ENCODE results near the gene R3HDM4.
A peak's percentile ranks its signal among the peaks of the same experiment; 100 is the strongest.

Gene R3HDM4

DNA sequence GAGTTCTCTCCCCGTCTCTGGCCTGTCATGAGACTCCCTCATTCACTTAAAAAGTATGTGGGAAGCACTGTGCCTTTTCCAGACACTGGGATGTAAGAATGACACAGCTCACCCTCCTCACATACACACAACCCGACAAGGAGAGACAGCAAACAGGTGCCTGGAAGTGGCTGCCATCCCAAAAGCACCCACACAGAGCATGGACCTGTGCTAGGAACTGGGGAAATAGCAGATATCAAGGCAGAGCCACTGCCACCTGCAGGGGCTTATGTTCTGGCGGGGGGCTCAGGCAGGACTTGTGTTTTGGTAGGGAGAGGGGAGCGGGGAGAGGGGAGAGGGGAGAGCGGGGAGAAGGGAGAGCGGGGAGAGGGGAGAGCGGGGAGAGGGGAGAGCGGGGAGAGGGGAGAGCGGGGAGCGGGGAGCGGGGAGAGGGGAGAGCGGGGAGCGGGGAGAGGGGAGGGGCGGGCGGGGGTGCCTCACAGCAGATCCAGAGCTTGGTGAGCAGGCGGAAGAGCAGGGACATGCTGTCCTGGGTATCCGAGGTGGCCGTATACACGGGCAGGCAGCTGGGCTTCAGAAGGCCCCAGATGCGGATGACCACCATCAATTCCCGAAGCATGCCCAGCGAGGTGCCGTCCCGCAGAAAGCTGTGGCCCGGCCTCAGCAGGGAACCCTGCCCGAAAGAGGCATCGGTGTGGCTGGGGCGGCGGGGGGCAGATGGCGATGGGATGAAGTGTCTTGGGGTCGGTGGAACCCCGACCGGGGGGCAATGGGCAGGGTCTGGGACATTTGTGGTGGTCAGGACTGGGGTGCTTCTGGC is 41.4 kb downstream of the R3HDM4 start:
- Mint-ChIP-seq H3K4me1 (ENCODE audit: low read depth in 2 of 2) (peaks cover 8 to 14% of the 10 kb centered on the region in 2 donors), H3K4me3 (peak overlapping the region; percentile 67 to 79), H3K9me3 (no peaks in the 10 kb centered on the region), H3K36me3 (ENCODE audit: insufficient read depth) (peaks cover 39% of the 10 kb centered on the region), H3K27me3 (no peaks in the 10 kb centered on the region), H3K27ac (peak overlapping the region; percentile 82 to 89)
- DNase-seq, result no peak
- ATAC-seq (replicated peaks), result no peak

DNA sequence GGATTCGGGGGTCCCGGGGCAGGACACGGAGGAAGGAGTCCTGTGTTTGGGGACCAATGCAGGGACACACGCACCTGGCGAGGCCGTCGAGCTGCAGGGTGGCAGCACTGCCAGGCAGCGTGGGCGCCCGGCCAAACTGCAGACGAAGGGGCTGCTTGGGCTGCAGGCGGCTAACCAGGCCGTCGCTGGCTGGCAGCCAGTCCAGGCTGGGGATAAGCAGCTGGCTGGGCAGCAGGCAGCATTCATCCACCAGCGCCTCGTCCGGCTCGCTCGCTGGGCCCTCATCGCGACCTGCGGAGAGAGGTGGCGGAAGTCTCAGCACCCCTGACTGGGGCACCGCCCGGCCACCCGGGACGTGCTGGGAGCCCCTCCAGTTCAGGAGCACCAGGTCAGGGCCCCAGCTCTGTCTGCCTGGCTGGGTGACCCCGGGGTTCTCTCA is 42.0 kb downstream of the R3HDM4 start:
- DNase-seq (no peak), ATAC-seq (replicated peaks) (no peak)
- Mint-ChIP-seq H3K36me3 (ENCODE audit: insufficient read depth) (peaks cover 39% of the 10 kb centered on the region), H3K27me3 (no peaks in the 10 kb centered on the region), H3K27ac (peak overlapping the region in 1 of 2 donors; percentile 44), H3K4me3 (no peak overlapping the region), H3K4me1 (ENCODE audit: low read depth in 2 of 2) (peaks cover 8 to 14% of the 10 kb centered on the region in 2 donors), H3K9me3 (no peaks in the 10 kb centered on the region)

DNA sequence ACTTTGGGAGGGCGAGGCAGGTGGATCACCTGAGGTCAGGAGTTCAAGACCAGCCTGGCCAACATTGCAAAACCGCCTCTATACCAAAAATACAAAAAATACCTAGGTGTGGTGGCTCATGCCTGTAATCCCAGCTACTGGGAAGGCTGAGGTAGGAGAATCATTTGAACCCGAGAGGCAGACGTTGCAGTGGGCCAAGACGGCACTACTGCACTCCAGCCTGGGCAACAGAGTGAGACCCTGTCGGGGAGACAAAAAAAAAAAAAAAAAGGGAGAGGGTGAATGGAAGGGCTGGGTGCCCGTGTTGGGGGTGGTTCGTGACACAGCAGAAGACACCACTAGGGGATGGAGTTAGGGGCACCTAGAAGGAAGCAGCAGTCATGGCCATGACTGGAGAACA is 42.7 kb downstream of the R3HDM4 start:
- Mint-ChIP-seq H3K4me3 (peak overlapping the region in 1 of 2 donors; percentile 23), H3K4me1 (ENCODE audit: low read depth in 2 of 2) (peaks cover 8 to 14% of the 10 kb centered on the region in 2 donors), H3K36me3 (ENCODE audit: insufficient read depth) (peaks cover 39% of the 10 kb centered on the region), H3K9me3 (no peaks in the 10 kb centered on the region), H3K27ac (peak overlapping the region; percentile 77 to 80), H3K27me3 (no peaks in the 10 kb centered on the region)
- no peak for ATAC-seq (replicated peaks)
- no peak for DNase-seq

DNA sequence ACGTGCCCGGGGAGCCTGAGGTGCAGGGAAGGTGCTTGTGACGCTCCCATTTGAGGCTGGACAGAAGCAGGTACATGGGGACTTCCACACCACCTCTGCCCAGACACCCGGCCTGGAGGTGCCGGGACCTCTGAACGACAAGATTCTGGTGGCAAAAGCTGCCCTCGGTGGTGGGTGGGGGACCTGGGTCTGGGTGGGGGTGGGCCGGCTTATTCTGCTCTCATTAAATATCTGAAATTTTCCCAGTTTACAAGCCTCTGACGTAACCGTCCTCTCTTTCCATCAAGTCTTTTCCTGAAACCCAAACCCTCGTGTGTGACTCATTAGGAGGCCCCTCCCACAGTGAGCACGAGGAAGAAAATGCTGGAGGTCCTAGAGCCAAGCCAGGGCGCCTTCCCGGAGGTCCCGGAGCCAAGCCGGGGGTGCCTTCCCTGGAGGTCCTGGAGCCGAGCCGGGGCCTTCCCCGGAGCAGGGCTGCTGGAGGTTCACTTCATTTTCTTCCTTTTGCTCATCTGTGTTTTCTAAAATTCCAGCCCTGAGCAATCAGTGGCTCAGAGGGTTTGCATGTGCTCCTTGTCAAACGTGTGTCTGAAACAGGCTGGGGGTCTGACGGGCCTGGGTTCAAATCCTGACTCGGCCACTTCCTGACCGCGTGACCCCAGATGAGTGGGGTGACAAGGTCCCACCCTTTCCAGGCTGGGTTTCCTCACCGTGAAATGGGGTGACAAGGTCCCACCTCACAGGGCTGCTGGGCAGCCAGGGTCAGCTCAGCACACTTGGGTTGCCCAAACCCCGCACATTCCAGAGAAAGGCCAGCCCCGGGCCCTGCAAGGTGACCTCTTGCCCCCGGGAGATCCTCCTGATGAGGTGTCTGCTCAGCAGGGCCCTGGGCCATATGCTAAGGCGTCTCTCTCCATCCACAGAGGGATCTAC is 43.5 kb downstream of the R3HDM4 start:
- Mint-ChIP-seq H3K27ac (peak overlapping the region in 1 of 2 donors; percentile 77), H3K36me3 (ENCODE audit: insufficient read depth) (peaks cover 39% of the 10 kb centered on the region)
- no peak for DNase-seq

DNA sequence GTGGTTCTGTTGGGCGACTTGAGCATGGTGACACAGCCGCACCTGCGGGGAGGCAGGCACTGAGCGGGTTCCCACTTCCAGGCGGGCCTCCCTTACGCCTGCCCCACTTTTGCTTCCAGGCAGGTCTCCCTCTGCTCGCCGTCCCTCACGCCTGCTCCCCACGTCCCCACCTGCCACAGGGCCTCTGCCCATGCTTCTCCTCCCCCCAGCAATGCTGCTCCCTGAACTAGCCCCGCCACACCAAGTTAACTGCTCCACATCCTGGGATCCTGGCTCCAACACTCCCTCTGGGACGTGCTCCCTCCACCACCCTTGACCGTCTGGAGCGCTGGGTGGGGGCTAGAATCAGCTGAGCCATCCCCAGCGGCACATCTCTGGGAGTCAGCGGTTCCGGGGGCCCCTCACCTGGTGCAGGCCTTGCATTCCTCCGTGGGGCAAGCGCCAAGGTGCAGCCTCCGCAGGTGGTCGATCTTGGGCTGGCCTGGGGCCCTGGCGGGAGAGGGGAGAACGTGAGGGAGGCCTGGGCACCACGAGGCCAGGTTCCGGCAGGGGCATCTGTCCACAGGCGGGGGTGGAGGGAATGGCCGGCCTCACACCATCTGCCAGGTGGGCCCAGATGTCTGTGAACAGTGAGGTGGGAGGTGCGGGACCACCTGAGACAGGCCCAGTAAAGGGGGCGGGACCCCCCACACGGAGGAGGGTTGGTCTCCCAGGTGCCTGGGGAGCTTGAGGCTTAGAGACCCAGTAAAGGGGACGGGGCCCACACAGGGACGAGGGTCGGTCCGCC is 44.4 kb downstream of the R3HDM4 start:
- no peak overlapping the region for H3K4me3 Mint-ChIP-seq
- H3K36me3 Mint-ChIP-seq (ENCODE audit: insufficient read depth), result peaks cover 35% of the 10 kb centered on the region
- no peaks in the 10 kb centered on the region for H3K27me3 Mint-ChIP-seq
- no peaks in the 10 kb centered on the region for H3K9me3 Mint-ChIP-seq
- ATAC-seq (replicated peaks) (no peak), DNase-seq (no peak)
- H3K4me1 Mint-ChIP-seq (ENCODE audit: low read depth in 2 of 2), result peaks cover 8 to 17% of the 10 kb centered on the region in 2 donors
- H3K27ac Mint-ChIP-seq, result no peak overlapping the region

More for the DNA sequence above, 43.5 kb downstream of the R3HDM4 start:
- no peak overlapping the region for H3K4me3 Mint-ChIP-seq
- no peaks in the 10 kb centered on the region for H3K9me3 Mint-ChIP-seq
- ATAC-seq (replicated peaks), result no peak
- no peaks in the 10 kb centered on the region for H3K27me3 Mint-ChIP-seq
- H3K4me1 Mint-ChIP-seq (ENCODE audit: low read depth in 2 of 2), result peaks cover 8 to 14% of the 10 kb centered on the region in 2 donors

DNA sequence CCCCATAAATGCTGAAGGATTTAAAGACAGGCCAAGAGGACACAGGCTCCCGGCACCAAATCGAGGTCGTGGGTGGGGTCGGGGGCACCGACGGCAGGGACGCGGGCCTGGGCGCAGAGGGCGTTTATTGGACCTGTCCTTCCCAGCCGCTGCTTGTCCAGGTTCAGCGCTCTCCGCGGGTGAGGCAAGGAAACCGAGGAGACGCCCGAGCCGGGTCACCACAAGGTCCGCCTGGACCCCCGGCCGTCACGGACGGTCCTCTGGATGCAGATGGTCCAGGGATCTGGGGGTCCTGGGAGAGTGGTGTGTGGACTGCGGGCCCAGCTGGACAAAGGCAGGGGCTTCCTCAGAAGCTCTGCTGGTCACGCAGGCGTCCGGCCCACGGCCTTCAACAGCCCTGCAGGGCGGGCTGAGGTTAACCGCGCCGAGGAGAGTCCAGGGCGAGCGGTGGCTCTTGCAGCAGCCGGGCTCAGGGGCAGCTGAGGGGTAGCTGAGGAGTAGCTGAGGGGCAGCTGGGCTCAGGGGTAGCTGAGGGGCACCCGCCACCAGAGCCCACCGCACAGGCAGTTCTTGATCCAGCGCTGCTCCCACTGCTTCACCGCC is 45.1 kb downstream of the R3HDM4 start:
- no peak overlapping the region for H3K4me3 Mint-ChIP-seq

DNA sequence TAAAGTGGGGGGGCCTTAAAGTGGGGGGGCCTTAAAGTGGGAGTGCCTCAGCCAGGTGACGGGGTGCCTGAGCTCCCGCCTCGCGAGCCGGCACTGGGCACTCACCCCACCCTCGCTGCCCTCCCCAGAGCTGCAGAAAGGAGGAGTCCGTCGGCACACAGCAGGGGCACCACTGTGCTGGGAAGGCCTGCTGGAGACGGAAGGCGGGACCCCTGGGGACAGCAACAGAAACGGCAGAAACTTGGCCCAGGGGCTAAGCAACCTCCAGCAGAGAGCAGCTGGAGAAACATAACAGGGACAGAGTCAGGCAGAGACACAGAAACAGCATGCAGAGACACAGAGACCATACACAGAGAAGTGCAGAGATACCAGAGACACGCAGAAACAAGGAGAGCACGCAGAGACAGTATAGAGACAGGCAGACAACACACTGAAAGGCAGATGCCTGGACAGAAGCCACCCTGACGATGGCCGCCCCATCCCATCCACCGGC is 45.7 kb downstream of the R3HDM4 start:
- no peaks in the 10 kb centered on the region for H3K27me3 Mint-ChIP-seq
- H3K36me3 Mint-ChIP-seq (ENCODE audit: insufficient read depth), result peaks cover 36% of the 10 kb centered on the region
- peaks cover 12 to 24% of the 10 kb centered on the region in 2 donors for H3K4me1 Mint-ChIP-seq (ENCODE audit: low read depth in 2 of 2)
- H3K27ac Mint-ChIP-seq, result no peak overlapping the region
- no peaks in the 10 kb centered on the region for H3K9me3 Mint-ChIP-seq
- ATAC-seq (replicated peaks) (no peak), DNase-seq (no peak)
- H3K4me3 Mint-ChIP-seq, result no peak overlapping the region

More for the DNA sequence above, 45.1 kb downstream of the R3HDM4 start:
- no peak for DNase-seq
- no peak for ATAC-seq (replicated peaks)
- Mint-ChIP-seq H3K4me1 (ENCODE audit: low read depth in 2 of 2) (peaks cover 10 to 24% of the 10 kb centered on the region in 2 donors), H3K9me3 (no peaks in the 10 kb centered on the region), H3K36me3 (ENCODE audit: insufficient read depth) (peaks cover 42% of the 10 kb centered on the region), H3K27ac (no peak overlapping the region), H3K27me3 (no peaks in the 10 kb centered on the region)

DNA sequence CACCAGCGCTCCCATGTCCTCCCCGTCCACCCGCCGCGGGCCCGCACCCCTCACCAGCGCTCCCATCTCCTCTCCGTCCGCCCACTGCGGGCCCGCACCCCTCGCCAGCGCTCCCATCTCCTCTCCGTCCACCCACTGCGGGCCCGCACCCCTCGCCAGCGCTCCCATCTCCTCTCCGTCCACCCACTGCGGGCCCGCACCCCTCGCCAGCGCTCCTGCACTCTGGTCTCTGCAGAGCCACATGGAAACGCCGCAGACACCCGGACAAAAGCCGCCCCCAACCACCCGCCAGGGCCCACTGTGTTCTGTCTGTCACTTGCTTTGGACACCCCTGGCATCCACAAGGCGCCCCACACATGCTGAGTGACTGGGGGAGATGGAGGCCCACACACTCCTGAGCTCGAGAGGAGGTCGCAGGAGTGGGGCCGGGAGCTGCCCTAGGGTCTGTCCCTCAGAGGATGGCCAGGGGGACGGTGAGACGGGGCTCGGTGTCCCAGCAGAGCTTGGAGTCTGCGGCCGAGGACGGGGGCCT is 46.2 kb downstream of the R3HDM4 start:
- Mint-ChIP-seq H3K4me3 (no peak overlapping the region), H3K36me3 (ENCODE audit: insufficient read depth) (peaks cover 31% of the 10 kb centered on the region), H3K27me3 (no peaks in the 10 kb centered on the region), H3K4me1 (ENCODE audit: low read depth in 2 of 2) (peaks cover 9 to 20% of the 10 kb centered on the region in 2 donors), H3K9me3 (no peaks in the 10 kb centered on the region), H3K27ac (no peak overlapping the region)
- DNase-seq (no peak), ATAC-seq (replicated peaks) (no peak)

DNA sequence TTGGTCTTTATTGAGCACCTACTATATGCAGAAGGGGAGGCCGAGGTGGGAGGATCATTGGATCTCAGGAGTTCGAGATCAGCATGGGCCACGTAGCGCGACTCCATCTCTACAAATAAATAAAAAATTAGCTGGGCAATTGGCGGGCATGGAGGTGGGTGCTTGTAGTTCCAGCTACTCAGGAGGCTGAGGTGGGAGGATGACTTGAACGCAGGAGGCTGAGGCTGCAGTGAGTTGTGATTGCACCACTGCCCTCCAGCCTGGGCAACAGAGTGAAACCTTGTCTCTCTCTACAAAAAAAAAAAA is 49.8 kb downstream of the R3HDM4 start:
- peaks cover 16% of the 10 kb centered on the region for H3K36me3 Mint-ChIP-seq (ENCODE audit: insufficient read depth)
- ATAC-seq (replicated peaks) (no peak), DNase-seq (no peak)
- peaks cover 9 to 20% of the 10 kb centered on the region in 2 donors for H3K4me1 Mint-ChIP-seq (ENCODE audit: low read depth in 2 of 2)
- H3K9me3 Mint-ChIP-seq, result no peaks in the 10 kb centered on the region
- peak overlapping the region in 1 of 2 donors; percentile 77 for H3K27ac Mint-ChIP-seq
- H3K4me3 Mint-ChIP-seq, result peak overlapping the region; percentile 73 to 79
- H3K27me3 Mint-ChIP-seq, result peaks cover 0 to 1% of the 10 kb centered on the region in 2 donors

DNA sequence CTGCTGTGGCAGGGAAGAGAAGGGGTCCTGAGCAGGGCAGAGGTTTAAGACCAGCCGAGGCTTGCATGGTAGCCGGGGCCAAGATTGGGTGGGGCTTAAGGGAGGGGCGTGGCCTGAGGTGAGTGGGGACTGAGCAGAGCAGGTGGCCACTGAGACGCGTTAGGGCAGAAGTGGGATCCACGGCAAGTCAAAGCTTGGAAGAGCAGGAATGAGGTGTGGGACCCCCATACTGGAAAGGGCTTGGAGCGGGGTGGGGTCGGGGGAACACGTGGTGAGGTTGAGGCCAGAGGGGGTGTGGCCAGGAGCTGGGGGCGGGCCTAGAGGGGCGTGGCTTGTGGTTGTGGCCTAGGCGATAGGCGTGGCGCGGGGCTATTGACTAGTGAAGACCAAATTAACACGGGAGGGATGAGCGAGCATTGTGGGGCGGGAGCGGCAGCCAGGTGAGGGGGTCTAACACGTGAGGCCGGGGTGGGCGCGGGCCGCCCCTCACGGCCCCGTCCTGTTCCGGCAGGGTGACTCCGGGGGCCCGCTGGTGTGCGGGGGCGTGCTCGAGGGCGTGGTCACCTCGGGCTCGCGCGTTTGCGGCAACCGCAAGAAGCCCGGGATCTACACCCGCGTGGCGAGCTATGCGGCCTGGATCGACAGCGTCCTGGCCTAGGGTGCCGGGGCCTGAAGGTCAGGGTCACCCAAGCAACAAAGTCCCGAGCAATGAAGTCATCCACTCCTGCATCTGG is 50.3 kb downstream of the R3HDM4 start:
- peak; percentile 63 for ATAC-seq (replicated peaks)
- DNase-seq, result peak; percentile 81 to 83 (median 83)
- Mint-ChIP-seq H3K4me1 (ENCODE audit: low read depth in 2 of 2) (peaks cover 9 to 20% of the 10 kb centered on the region in 2 donors), H3K27ac (peak overlapping the region in 1 of 2 donors; percentile 77), H3K27me3 (peaks cover 0 to 6% of the 10 kb centered on the region in 2 donors), H3K36me3 (ENCODE audit: insufficient read depth) (peaks cover 16% of the 10 kb centered on the region), H3K9me3 (no peaks in the 10 kb centered on the region), H3K4me3 (peak overlapping the region; percentile 73 to 79)

DNA sequence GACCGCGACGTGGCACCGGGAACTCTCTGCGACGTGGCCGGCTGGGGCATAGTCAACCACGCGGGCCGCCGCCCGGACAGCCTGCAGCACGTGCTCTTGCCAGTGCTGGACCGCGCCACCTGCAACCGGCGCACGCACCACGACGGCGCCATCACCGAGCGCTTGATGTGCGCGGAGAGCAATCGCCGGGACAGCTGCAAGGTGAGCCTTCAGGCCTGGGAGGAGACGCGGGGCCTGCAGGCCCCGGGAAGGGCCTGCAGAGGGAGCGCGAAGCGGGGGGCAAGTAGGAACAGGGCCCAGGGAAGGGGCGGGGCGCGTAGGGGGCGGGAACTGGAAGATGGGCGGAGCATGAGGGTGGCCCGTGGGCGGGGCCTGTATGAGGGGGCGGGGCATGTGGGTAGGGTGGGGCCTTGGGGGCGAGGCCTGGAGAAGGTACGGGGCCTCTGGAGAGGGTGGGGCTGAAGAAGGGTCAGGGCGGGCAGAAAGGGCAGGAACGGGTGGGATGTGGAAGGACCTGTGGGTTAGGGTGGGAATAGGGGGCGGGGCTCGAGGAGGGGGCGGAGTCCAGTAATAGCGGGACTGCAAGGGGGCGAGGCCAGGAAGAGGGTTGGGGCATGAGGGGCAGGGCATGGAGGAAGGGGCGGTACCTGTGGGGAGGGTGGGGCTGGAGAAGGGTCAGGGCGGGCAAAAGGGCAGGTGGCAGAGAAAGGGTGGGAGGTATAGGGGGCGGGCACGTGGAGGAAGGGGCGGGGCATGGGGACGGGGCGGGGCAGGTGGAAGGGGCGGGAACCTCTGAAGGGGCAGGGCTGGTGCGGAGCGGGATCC is 51.1 kb downstream of the R3HDM4 start:
- peak overlapping the region in 1 of 2 donors; percentile 52 for H3K27ac Mint-ChIP-seq
- H3K9me3 Mint-ChIP-seq, result no peaks in the 10 kb centered on the region
- H3K4me1 Mint-ChIP-seq (ENCODE audit: low read depth in 2 of 2), result peaks cover 9 to 18% of the 10 kb centered on the region in 2 donors
- DNase-seq, result peak; percentile 51 to 56 (median 54)
- ATAC-seq (replicated peaks), result peak; percentile 38
- peaks cover 9% of the 10 kb centered on the region for H3K36me3 Mint-ChIP-seq (ENCODE audit: insufficient read depth)
- H3K4me3 Mint-ChIP-seq, result peak overlapping the region; percentile 73 to 79
- peaks cover 0 to 12% of the 10 kb centered on the region in 2 donors for H3K27me3 Mint-ChIP-seq
